ENCODE results near the gene FAAP20. TPM values are rescaled to one million over a fixed set of nuclear protein-coding genes. Genes with fewer than 3 reads are reported as not detected.

Gene FAAP20
- total and polyA plus RNA-seq, 10 of the 15 experiments (the other 5 are each of a cell fraction or from before 2014, with no cell fraction given), result 0.79 to 91.8 (median 20.9) TPM

DNA sequence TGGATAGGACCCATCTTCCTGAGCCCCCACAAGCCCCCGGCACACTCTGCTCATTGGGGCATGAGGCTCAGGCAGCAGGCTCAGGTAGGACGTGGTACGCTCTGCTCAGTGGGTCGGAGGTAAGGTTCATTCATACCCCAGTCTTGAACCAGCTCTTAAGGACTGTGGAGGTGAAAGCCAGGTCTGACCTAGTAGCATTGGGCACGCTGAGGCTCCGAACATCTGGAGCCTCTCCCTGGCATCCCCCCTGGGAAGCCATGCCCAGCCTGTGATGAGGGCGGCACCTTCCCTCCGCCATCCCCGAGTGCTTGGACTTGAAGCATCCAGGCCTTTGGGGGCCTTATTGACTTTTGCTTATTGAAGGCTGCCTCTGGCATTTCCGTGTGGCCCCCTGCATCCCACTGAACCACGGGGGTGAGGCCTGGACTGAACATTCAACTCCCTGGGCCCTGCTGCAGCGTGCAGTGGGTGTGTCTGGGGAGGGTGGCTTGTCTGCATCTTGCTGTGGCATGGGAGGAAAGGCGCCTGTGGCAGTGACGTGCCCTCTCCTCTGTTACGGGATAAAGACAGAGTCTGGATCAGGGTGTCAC lies 50.0 kb downstream of the FAAP20 start:
- RAD21 ChIA-PET (ENCODE audit: unreplicated experiment), result no interaction called here
- H3K79me2 ChIP-seq (ENCODE audit: control insufficient read depth, insufficient read depth, low read length), result no peaks in the 10 kb centered on the region
- ATAC-seq, result no peak
- no TSS peak for BruUV-seq (replicated peaks)
- CTCF ChIA-PET, result no interaction called here
- H3K27ac ChIP-seq (ENCODE audit: control insufficient read depth, insufficient read depth), result no peak overlapping the region
- no peak overlapping the region for H3K4me2 ChIP-seq (ENCODE audit: control insufficient read depth, insufficient read depth)
- H3K9me3 ChIP-seq (replicated peaks; ENCODE audit: control insufficient read depth, insufficient read depth, low read length), result no peaks in the 10 kb centered on the region
- no peaks in the 10 kb centered on the region for H4K20me1 ChIP-seq (ENCODE audit: control insufficient read depth, insufficient read depth)
- no peaks in the 10 kb centered on the region for H3K27me3 ChIP-seq (replicated peaks in 1 of 2; ENCODE audit: control insufficient read depth in 2 of 2, insufficient read depth in 2 of 2, low read length in 1 of 2)
- intact Hi-C loops (cut with micrococcal nuclease; ENCODE audit: unreplicated experiment), result no loop called here
- no peak for FAIRE-seq
- DNase-seq (ENCODE audit: low read depth, low spot score), result no peak
- H2AFZ ChIP-seq (ENCODE audit: control insufficient read depth, low read depth, low read length), result no peak overlapping the region
- in situ Hi-C loops (cut with MboI), result no loop called here
- no peak overlapping the region for H3K9ac ChIP-seq (ENCODE audit: control insufficient read depth, insufficient read depth, low read length)
- no peak overlapping the region for H3K4me3 ChIP-seq
- WGBS (ENCODE audit: insufficient coverage, insufficient replicate concordance, low lambda C conversion rate, missing lambda C conversion rate), result 68% methylated on average over 15 of the region's 15 CpGs
- TF ChIP-seq BRCA1 (IDR thresholded peaks at IDR 0.05; ENCODE audit: low read depth, low read length) (no peak), RAD51 (IDR thresholded peaks at IDR 0.05) (no peak), ZNF207 (IDR thresholded peaks at IDR 0.05; ENCODE audit: borderline replicate concordance) (no peak), JUND (IDR thresholded peaks at IDR 0.05; ENCODE audit: low read depth, low read length) (no peak), HDGF (IDR thresholded peaks at IDR 0.05) (no peak), KAT2A (conservative IDR thresholded peaks at IDR 0.05; ENCODE audit: control insufficient read depth, low read depth, low read length) (no peak), STAT1 (conservative IDR thresholded peaks at IDR 0.05) (no peak), SIX5 (IDR thresholded peaks at IDR 0.05; ENCODE audit: low read depth, low read length, severe bottlenecking) (no peak), SMAD1 (IDR thresholded peaks at IDR 0.05; ENCODE audit: low read depth, partially characterized antibody) (no peak), BCL11A (IDR thresholded peaks at IDR 0.05; ENCODE audit: low read depth, low read length) (no peak), YBX1 (IDR thresholded peaks at IDR 0.05) (no peak)
- TF ChIP-seq, protein P1, sequence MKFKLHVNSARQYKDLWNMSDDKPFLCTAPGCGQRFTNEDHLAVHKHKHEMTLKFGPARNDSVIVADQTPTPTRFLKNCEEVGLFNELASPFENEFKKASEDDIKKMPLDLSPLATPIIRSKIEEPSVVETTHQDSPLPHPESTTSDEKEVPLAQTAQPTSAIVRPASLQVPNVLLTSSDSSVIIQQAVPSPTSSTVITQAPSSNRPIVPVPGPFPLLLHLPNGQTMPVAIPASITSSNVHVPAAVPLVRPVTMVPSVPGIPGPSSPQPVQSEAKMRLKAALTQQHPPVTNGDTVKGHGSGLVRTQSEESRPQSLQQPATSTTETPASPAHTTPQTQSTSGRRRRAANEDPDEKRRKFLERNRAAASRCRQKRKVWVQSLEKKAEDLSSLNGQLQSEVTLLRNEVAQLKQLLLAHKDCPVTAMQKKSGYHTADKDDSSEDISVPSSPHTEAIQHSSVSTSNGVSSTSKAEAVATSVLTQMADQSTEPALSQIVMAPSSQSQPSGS (IDR thresholded peaks at IDR 0.05; ENCODE audit: low read length), result no peak
- TF ChIP-seq, protein P2, sequence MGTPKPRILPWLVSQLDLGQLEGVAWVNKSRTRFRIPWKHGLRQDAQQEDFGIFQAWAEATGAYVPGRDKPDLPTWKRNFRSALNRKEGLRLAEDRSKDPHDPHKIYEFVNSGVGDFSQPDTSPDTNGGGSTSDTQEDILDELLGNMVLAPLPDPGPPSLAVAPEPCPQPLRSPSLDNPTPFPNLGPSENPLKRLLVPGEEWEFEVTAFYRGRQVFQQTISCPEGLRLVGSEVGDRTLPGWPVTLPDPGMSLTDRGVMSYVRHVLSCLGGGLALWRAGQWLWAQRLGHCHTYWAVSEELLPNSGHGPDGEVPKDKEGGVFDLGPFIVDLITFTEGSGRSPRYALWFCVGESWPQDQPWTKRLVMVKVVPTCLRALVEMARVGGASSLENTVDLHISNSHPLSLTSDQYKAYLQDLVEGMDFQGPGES (IDR thresholded peaks at IDR 0.05), result no peak
- TF ChIP-seq, protein P3, sequence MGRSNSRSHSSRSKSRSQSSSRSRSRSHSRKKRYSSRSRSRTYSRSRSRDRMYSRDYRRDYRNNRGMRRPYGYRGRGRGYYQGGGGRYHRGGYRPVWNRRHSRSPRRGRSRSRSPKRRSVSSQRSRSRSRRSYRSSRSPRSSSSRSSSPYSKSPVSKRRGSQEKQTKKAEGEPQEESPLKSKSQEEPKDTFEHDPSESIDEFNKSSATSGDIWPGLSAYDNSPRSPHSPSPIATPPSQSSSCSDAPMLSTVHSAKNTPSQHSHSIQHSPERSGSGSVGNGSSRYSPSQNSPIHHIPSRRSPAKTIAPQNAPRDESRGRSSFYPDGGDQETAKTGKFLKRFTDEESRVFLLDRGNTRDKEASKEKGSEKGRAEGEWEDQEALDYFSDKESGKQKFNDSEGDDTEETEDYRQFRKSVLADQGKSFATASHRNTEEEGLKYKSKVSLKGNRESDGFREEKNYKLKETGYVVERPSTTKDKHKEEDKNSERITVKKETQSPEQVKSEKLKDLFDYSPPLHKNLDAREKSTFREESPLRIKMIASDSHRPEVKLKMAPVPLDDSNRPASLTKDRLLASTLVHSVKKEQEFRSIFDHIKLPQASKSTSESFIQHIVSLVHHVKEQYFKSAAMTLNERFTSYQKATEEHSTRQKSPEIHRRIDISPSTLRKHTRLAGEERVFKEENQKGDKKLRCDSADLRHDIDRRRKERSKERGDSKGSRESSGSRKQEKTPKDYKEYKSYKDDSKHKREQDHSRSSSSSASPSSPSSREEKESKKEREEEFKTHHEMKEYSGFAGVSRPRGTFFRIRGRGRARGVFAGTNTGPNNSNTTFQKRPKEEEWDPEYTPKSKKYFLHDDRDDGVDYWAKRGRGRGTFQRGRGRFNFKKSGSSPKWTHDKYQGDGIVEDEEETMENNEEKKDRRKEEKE (IDR thresholded peaks at IDR 0.05), result no peak
- TF ChIP-seq, protein P4, sequence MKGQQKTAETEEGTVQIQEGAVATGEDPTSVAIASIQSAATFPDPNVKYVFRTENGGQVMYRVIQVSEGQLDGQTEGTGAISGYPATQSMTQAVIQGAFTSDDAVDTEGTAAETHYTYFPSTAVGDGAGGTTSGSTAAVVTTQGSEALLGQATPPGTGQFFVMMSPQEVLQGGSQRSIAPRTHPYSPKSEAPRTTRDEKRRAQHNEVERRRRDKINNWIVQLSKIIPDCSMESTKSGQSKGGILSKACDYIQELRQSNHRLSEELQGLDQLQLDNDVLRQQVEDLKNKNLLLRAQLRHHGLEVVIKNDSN (IDR thresholded peaks at IDR 0.05; ENCODE audit: borderline replicate concordance, extremely low read length, insufficient read depth, low read depth, low read length), result no peak
- TF ChIP-seq, protein P5, sequence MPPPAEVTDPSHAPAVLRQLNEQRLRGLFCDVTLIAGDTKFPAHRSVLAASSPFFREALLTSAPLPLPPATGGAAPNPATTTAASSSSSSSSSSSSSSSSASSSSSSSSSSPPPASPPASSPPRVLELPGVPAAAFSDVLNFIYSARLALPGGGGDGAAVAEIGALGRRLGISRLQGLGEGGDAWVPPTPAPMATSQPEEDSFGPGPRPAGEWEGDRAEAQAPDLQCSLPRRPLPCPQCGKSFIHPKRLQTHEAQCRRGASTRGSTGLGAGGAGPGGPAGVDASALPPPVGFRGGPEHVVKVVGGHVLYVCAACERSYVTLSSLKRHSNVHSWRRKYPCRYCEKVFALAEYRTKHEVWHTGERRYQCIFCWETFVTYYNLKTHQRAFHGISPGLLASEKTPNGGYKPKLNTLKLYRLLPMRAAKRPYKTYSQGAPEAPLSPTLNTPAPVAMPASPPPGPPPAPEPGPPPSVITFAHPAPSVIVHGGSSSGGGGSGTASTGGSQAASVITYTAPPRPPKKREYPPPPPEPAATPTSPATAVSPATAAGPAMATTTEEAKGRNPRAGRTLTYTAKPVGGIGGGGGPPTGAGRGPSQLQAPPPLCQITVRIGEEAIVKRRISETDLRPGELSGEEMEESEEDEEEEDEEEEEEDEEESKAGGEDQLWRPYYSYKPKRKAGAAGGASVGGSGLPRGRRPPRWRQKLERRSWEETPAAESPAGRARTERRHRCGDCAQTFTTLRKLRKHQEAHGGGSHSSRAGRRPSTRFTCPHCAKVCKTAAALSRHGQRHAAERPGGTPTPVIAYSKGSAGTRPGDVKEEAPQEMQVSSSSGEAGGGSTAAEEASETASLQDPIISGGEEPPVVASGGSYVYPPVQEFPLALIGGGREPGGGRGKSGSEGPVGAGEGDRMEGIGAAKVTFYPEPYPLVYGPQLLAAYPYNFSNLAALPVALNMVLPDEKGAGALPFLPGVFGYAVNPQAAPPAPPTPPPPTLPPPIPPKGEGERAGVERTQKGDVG (CRISPR knock-in tag; IDR thresholded peaks at IDR 0.05), result no peak
- no peaks in the 10 kb centered on the region for H3K36me3 ChIP-seq (ENCODE audit: control insufficient read depth in 2 of 2, insufficient read depth in 2 of 2, low read length in 1 of 2)
- SMC1A ChIA-PET (ENCODE audit: uncharacterized antibody, unreplicated experiment), result no interaction called here
- POLR2A ChIA-PET, result no interaction called here
- no peaks in the 10 kb centered on the region for H3K4me1 ChIP-seq (ENCODE audit: control insufficient read depth, insufficient read depth, low read length)

Measured in GM12878 (cell line).